ENCODE data around the gene FOXP4. TPM values are rescaled to one million over a fixed set of nuclear protein-coding genes. Genes with fewer than 3 reads are reported as not detected.

The FOXP4 gene
- total and polyA plus RNA-seq, 2 experiments from 2014 or later, result 1.1 to 3.9 TPM

DNA sequence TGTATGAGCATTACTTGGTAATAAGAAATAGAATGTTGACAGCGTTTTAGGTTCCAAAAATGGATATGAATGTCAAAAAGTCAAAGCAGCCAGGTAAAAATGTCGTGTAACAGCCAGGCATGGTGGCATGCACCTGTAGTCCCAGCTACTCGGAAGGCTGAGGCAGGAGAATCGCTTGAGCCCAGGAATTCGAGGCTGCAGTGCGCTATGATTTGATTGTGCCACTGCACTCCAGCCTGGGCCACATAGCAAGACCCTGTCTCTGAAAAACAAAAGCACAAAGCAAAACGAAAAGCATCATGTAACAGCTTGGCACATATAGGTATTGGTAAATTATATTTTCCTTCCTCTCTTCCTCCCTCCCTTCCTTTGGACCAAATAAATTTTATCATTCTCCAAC is 16.2 kb upstream of the FOXP4 start:
- H3K9me2 ChIP-seq (ENCODE audit: insufficient read depth), result no peaks in the 10 kb centered on the region
- H2AFZ ChIP-seq, result no peak overlapping the region
- no peak overlapping the region for H3K27ac ChIP-seq
- 72% methylated on average over 7 of the region's 7 CpGs for WGBS, 2 experiments (ENCODE audit: low coverage in 1 of 2, low lambda C conversion rate in 2 of 2, missing lambda C conversion rate in 2 of 2)
- no peak overlapping the region for H3K9ac ChIP-seq
- H3K4me1 ChIP-seq (ENCODE audit: insufficient read depth), result peaks cover 13% of the 10 kb centered on the region
- H3K36me3 ChIP-seq (ENCODE audit: low read depth), result no peaks in the 10 kb centered on the region
- in situ Hi-C loops (cut with MboI), result no loop called here
- no peak for DNase-seq
- H3F3A ChIP-seq (ENCODE audit: insufficient read depth), result 0 out of 2 replicates have a peak, but pooled peaks cover 9% of the 10 kb centered on the region
- no peak overlapping the region for H3K4me3 ChIP-seq
- no peaks in the 10 kb centered on the region for H3K79me2 ChIP-seq (ENCODE audit: insufficient read depth)
- no peaks in the 10 kb centered on the region for H3K9me3 ChIP-seq (ENCODE audit: low read depth)
- H4K20me1 ChIP-seq (ENCODE audit: insufficient read depth), result no peaks in the 10 kb centered on the region
- peaks cover 31% of the 10 kb centered on the region for H3K27me3 ChIP-seq (replicated peaks; ENCODE audit: insufficient read depth)
- TF ChIP-seq EZH2phosphoT487 (IDR thresholded peaks at IDR 0.05; ENCODE audit: insufficient read depth, low read depth) (no peak), EZH2 (IDR thresholded peaks at IDR 0.05; ENCODE audit: insufficient read depth, poor library complexity, severe bottlenecking) (no peak)
- no peak overlapping the region for H3K4me2 ChIP-seq (ENCODE audit: unreplicated experiment)

DNA sequence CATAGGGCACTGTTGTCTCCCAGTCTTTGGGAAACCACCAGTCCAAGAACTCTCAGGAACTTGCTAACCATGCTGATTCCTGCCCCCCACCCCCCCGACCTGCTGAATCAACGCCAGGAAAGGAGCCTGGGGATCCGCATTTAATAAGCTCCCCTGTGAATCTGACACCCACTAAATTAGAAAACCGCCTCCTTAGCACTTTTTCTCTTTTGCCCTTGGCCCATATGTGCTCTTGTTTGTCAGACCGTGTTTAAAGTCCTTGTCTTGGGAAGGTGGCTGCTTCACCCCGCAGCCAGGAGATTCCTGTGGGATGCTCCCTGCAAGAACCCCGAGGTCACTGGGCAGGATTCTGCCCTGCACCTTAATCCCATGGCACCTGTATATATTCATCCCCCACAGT is 15.7 kb upstream of the FOXP4 start:
- Histone ChIP-seq H2AFZ (no peak overlapping the region), H3K36me3 (ENCODE audit: low read depth) (no peaks in the 10 kb centered on the region), H3K4me2 (ENCODE audit: unreplicated experiment) (no peak overlapping the region), H3F3A (ENCODE audit: insufficient read depth) (0 out of 2 replicates have a peak, but pooled peaks cover 9% of the 10 kb centered on the region), H4K20me1 (ENCODE audit: insufficient read depth) (no peaks in the 10 kb centered on the region), H3K27ac (no peak overlapping the region), H3K4me1 (ENCODE audit: insufficient read depth) (peaks cover 13% of the 10 kb centered on the region), H3K4me3 (no peak overlapping the region), H3K79me2 (ENCODE audit: insufficient read depth) (no peaks in the 10 kb centered on the region), H3K9me2 (ENCODE audit: insufficient read depth) (no peaks in the 10 kb centered on the region), H3K27me3 (replicated peaks; ENCODE audit: insufficient read depth) (peaks cover 29% of the 10 kb centered on the region), H3K9me3 (ENCODE audit: low read depth) (no peaks in the 10 kb centered on the region), H3K9ac (no peak overlapping the region)
- TF ChIP-seq EZH2 (IDR thresholded peaks at IDR 0.05; ENCODE audit: insufficient read depth, poor library complexity, severe bottlenecking) (no peak), EZH2phosphoT487 (IDR thresholded peaks at IDR 0.05; ENCODE audit: insufficient read depth, low read depth) (no peak)
- DNase-seq, result no peak
- in situ Hi-C loops (cut with MboI), result no loop called here
- WGBS, 2 experiments (ENCODE audit: low coverage in 1 of 2, low lambda C conversion rate in 2 of 2, missing lambda C conversion rate in 2 of 2), result 90 to 92% methylated on average over 7 of the region's 7 CpGs

DNA sequence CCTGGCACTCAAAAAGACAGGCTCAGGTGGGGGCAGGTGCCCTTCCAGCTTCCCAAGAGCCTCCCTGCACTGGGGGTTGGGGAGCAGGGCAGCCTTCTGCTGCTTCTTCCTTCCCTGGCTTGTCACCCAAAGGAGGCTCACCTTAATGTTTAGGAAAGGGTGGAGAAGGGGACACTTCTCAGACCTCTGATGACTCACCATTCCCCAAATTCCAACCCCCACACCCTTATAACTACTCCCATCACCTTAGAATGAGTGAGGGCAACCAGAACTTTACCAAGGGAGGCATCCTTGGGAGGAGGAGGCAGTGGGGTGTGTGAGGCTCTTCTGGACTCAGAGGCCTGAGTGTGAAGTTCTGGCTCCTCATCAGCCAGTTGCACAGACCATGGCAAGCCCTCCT is 15.2 kb upstream of the FOXP4 start:
- H3K27me3 ChIP-seq (replicated peaks; ENCODE audit: insufficient read depth), result peaks cover 32% of the 10 kb centered on the region
- no peaks in the 10 kb centered on the region for H3K9me3 ChIP-seq (ENCODE audit: low read depth)
- no peak for DNase-seq

DNA sequence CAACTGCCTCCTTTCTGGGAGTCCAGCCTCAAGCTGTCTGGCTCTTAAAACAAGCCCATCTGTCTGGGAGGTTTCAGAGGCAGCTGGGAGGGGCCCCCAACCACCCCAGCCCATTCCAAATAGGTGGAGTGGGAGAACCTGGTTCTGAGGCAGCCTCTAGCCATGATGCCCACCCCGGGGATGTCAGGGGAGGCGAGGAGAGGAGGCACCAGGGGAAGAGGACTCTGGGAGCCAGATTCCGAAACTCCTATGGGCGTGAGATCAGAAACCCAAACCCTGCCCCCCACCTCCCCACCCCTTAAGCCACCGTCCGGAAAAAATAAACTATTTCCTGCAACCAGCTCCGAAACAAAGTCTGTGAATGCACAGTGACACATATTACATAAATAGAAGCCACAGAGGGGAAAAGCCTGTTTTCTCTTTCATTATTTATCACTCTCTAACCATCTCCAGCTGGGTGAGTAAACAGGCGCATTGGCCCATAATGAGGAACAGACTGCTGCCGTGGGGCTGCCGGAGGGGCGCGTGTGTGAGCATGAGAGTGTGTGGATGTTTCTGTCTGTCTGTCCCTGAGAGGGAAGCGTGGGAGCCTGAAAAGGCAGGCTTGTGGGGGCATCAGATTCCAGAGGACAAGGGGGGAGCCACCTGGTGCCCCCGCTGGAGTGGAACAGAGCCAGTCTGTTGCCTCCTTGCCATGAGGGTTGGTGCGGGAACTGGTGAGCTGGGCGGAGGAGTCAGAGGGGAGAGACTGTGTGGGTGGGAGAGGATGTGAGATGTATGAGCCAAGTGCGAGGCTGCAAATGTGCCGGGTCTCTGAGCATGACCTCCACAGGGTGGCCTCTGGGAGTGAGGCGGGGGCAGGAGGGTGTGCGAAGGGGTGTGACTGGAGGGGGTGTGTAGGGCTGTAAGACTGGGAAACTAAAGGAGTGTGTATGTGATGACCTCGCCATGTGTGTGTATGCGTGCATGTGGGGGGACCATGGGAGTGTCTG is 14.3 kb upstream of the FOXP4 start:
- 0 out of 2 replicates have a peak overlapping the region, but pooled peaks have one; percentile 8 for H3K27ac ChIP-seq
- 3 to 4% methylated on average over 22 of the region's 22 CpGs for WGBS, 2 experiments (ENCODE audit: low coverage in 1 of 2, low lambda C conversion rate in 2 of 2, missing lambda C conversion rate in 2 of 2)

More for the DNA sequence above, 15.2 kb upstream of the FOXP4 start:
- no peak overlapping the region for H2AFZ ChIP-seq
- no peaks in the 10 kb centered on the region for H3K79me2 ChIP-seq (ENCODE audit: insufficient read depth)
- no peak for TF ChIP-seq EZH2phosphoT487 (IDR thresholded peaks at IDR 0.05; ENCODE audit: insufficient read depth, low read depth)
- no peak for TF ChIP-seq EZH2 (IDR thresholded peaks at IDR 0.05; ENCODE audit: insufficient read depth, poor library complexity, severe bottlenecking)
- in situ Hi-C loops (cut with MboI), result no loop called here
- 0 out of 2 replicates have a peak, but pooled peaks cover 9% of the 10 kb centered on the region for H3F3A ChIP-seq (ENCODE audit: insufficient read depth)
- H3K36me3 ChIP-seq (ENCODE audit: low read depth), result no peaks in the 10 kb centered on the region
- H3K4me3 ChIP-seq, result no peak overlapping the region
- no peaks in the 10 kb centered on the region for H3K9me2 ChIP-seq (ENCODE audit: insufficient read depth)
- no peak overlapping the region for H3K9ac ChIP-seq
- no peaks in the 10 kb centered on the region for H4K20me1 ChIP-seq (ENCODE audit: insufficient read depth)
- peak overlapping the region; percentile 66 for H3K4me2 ChIP-seq (ENCODE audit: unreplicated experiment)
- H3K27ac ChIP-seq, result no peak overlapping the region
- peaks cover 13% of the 10 kb centered on the region for H3K4me1 ChIP-seq (ENCODE audit: insufficient read depth)

More for the DNA sequence above, 14.3 kb upstream of the FOXP4 start:
- Histone ChIP-seq H3K4me2 (ENCODE audit: unreplicated experiment) (peak overlapping the region; percentile 66), H3K9me3 (ENCODE audit: low read depth) (no peaks in the 10 kb centered on the region), H3F3A (ENCODE audit: insufficient read depth) (0 out of 2 replicates have a peak, but pooled peaks cover 9% of the 10 kb centered on the region), H3K36me3 (ENCODE audit: low read depth) (no peaks in the 10 kb centered on the region), H3K4me3 (peak overlapping the region; percentile 23), H3K9ac (peak overlapping the region; percentile 18; the same call in 1 of the 2 replicates), H3K79me2 (ENCODE audit: insufficient read depth) (no peaks in the 10 kb centered on the region), H4K20me1 (ENCODE audit: insufficient read depth) (no peaks in the 10 kb centered on the region), H3K4me1 (ENCODE audit: insufficient read depth) (peaks cover 13% of the 10 kb centered on the region), H3K27me3 (replicated peaks; ENCODE audit: insufficient read depth) (peaks cover 35% of the 10 kb centered on the region), H2AFZ (no peak overlapping the region), H3K9me2 (ENCODE audit: insufficient read depth) (no peaks in the 10 kb centered on the region)
- 0 out of 2 replicates have a peak, but pooled peaks have one; percentile 78 for TF ChIP-seq EZH2phosphoT487 (IDR thresholded peaks at IDR 0.05; ENCODE audit: insufficient read depth, low read depth)
- no peak for TF ChIP-seq EZH2 (IDR thresholded peaks at IDR 0.05; ENCODE audit: insufficient read depth, poor library complexity, severe bottlenecking)
- in situ Hi-C loops (cut with MboI), result no loop called here
- DNase-seq, result peak; percentile 90
